Subcutaneous adipose tissue (tissue), 4 donors: Measurements from ENCODE around the gene USP10. TPM values are rescaled to one million over a fixed set of nuclear protein-coding genes. Genes with fewer than 3 reads are reported as not detected.

Source experiments
- CTCF ChIP-seq: fragments of 450-650 bp; IDR thresholded peaks from one replicate; pipeline ENCODE4 v1.5.1; 2016; ENCODE audit warnings: low read depth, mild to moderate bottlenecking, control low read depth, antibody characterized with exemption, moderate library complexity
- total RNA-seq, 4 donors: library from RNA; depleted of rRNA; stranded (reverse); fragments of >200 nt; gene quantifications; one replicate each; pipeline ENCODE4 v1.1.0, GENCODE V29; 2016

The USP10 gene
- total RNA-seq, 4 donors from 2014 or later, result 29.7 to 85.1 (median 43.5) TPM

GRCh38 chr16:84657229-84657837, 42.5 kb upstream of the USP10 start:
- TF ChIP-seq CTCF, result no peak

GRCh38 chr16:84658690-84659089, 41.1 kb upstream of the USP10 start:
- no peak for TF ChIP-seq CTCF

- TF ChIP-seq CTCF, result no peak
Measured at GRCh38 chr16:84659656-84660300, 40.0 kb upstream of the USP10 start.

- no peak for TF ChIP-seq CTCF
Measured at GRCh38 chr16:84660973-84661372, 38.8 kb upstream of the USP10 start.

GRCh38 chr16:84661418-84662060, 38.3 kb upstream of the USP10 start:
- no peak for TF ChIP-seq CTCF

GRCh38 chr16:84662471-84662870, 37.3 kb upstream of the USP10 start:
- no peak for TF ChIP-seq CTCF

GRCh38 chr16:84663433-84664101, 36.2 kb upstream of the USP10 start:
- TF ChIP-seq CTCF, result no peak
